ENCODE data around the gene SGCA. TPM values are rescaled to one million over a fixed set of nuclear protein-coding genes. Genes with fewer than 3 reads are reported as not detected.
A peak's percentile ranks its signal among the peaks of the same experiment; 100 is the strongest.

SGCA gene
- total and polyA plus RNA-seq, 2 of the 13 experiments (the other 11 are each of a cell fraction or from before 2014, with no cell fraction given): not detected

- TF ChIP-seq ZNF318 (CRISPR knock-in tag; IDR thresholded peaks at IDR 0.05) (no peak), BORCS8-MEF2B (CRISPR knock-in tag; IDR thresholded peaks at IDR 0.05) (no peak), MXD4 (CRISPR knock-in tag; IDR thresholded peaks at IDR 0.05) (no peak), ZNF609 (CRISPR knock-in tag; IDR thresholded peaks at IDR 0.05; ENCODE audit: borderline replicate concordance) (no peak), CCDC6 (CRISPR knock-in tag; IDR thresholded peaks at IDR 0.05) (0 out of 2 replicates have a peak, but pooled peaks have one; percentile 30), ZSCAN12 (CRISPR knock-in tag; IDR thresholded peaks at IDR 0.05) (no peak), ZNF451 (CRISPR knock-in tag; IDR thresholded peaks at IDR 0.05) (no peak), GTF3A (CRISPR knock-in tag; conservative IDR thresholded peaks at IDR 0.05) (no peak), ZNF670 (CRISPR knock-in tag; IDR thresholded peaks at IDR 0.05; ENCODE audit: borderline replicate concordance) (no peak), GATA4 (IDR thresholded peaks at IDR 0.05; ENCODE audit: borderline replicate concordance, low read depth) (no peak), POLR2G (IDR thresholded peaks at IDR 0.05; ENCODE audit: low read depth, low read length) (no peak), ZNF234 (CRISPR knock-in tag; conservative IDR thresholded peaks at IDR 0.05) (no peak)
- TF ChIP-seq, protein P1, sequence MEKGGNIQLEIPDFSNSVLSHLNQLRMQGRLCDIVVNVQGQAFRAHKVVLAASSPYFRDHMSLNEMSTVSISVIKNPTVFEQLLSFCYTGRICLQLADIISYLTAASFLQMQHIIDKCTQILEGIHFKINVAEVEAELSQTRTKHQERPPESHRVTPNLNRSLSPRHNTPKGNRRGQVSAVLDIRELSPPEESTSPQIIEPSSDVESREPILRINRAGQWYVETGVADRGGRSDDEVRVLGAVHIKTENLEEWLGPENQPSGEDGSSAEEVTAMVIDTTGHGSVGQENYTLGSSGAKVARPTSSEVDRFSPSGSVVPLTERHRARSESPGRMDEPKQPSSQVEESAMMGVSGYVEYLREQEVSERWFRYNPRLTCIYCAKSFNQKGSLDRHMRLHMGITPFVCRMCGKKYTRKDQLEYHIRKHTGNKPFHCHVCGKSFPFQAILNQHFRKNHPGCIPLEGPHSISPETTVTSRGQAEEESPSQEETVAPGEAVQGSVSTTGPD (CRISPR knock-in tag; IDR thresholded peaks at IDR 0.05): no peak
Measured at GRCh38 chr17:50219939-50220465, 54.2 kb downstream of the SGCA start (continued).
